Thyroid gland (tissue), 4 donors: ENCODE data around the gene GDPD1. TPM values are rescaled to one million over a fixed set of nuclear protein-coding genes. Genes with fewer than 3 reads are reported as not detected.
A peak's percentile ranks its signal among the peaks of the same experiment; 100 is the strongest.

ENCODE experiments used
- DNase-seq, 2 donors: peaks; one replicate each; pipeline ENCODE4 v3.0.0-alpha.2; 2019
- H3K27ac ChIP-seq, 3 donors: fragments of 200-600 bp; sonication (generic); 1 replicate in 2 of 3; 2 replicates in 1 of 3; pipeline ENCODE4 v1.5.1; 2016 to 2019; ENCODE audit warnings: mild to moderate bottlenecking in 1 of 3, moderate library complexity in 1 of 3
- H3K27me3 ChIP-seq: fragments of 200-600 bp; sonication (generic); one replicate; pipeline ENCODE4 v1.5.1; 2019
- H3K36me3 ChIP-seq, 2 donors: fragments of 200-600 bp; sonication (generic); one replicate each; pipeline ENCODE4 v1.5.1; 2016 to 2019
- H3K4me1 ChIP-seq, 2 donors: fragments of 200-600 bp; sonication (generic); one replicate each; pipeline ENCODE4 v1.5.1; 2017 to 2019
- H3K4me3 ChIP-seq, 3 donors: fragments of 200-600 bp; sonication (generic); replicated peaks in 1 of 3; 1 replicate in 2 of 3; 2 replicates in 1 of 3; pipeline ENCODE4 v1.5.1; 2016; ENCODE audit warnings: mild to moderate bottlenecking in 1 of 3
- H3K9me3 ChIP-seq: fragments of 200-600 bp; sonication (generic); one replicate; pipeline ENCODE4 v1.5.1; 2017
- POLR2A ChIP-seq, 2 donors: fragments of 450-650 bp; IDR thresholded peaks; one replicate each; pipeline ENCODE4 v1.6.1; 2017; ENCODE audit warnings: antibody characterized with exemption in 2 of 2, mild to moderate bottlenecking in 2 of 2, moderate library complexity in 1 of 2
- WGBS, 2 donors: methylation state at CpG; one replicate each; pipeline ENCODE4 v1.1.5; 2017; 5-methylcytosine and 5-hydroxymethylcytosine counted together
- intact Hi-C: fragments of 100-400 bp; cut with DNase I; formaldehyde crosslinking; loops from one replicate; pipeline ENCODE4 v1.15.1; 2023
- total RNA-seq, 4 donors: library from RNA; depleted of rRNA; stranded (reverse); fragments of >200 nt; gene quantifications; one replicate each; pipeline ENCODE4 v1.2.3, GENCODE V29; 2016
- TF ChIP-seq, protein P1 (sequence below), 6 experiments: fragments of 200-600 bp in 3 of 6; fragments of 450-650 bp in 3 of 6; sonication (generic) in 3 of 6; IDR thresholded peaks; one replicate each; pipeline ENCODE4 v1.5.1; 2016 to 2019; ENCODE audit warnings: antibody characterized with exemption in 6 of 6, mild to moderate bottlenecking in 2 of 6, inconsistent platforms in 1 of 6, moderate library complexity in 1 of 6

GDPD1 gene
- total RNA-seq: 1 to 10 TPM; 1.0 to 3.7 (median 3.5) TPM

DNA sequence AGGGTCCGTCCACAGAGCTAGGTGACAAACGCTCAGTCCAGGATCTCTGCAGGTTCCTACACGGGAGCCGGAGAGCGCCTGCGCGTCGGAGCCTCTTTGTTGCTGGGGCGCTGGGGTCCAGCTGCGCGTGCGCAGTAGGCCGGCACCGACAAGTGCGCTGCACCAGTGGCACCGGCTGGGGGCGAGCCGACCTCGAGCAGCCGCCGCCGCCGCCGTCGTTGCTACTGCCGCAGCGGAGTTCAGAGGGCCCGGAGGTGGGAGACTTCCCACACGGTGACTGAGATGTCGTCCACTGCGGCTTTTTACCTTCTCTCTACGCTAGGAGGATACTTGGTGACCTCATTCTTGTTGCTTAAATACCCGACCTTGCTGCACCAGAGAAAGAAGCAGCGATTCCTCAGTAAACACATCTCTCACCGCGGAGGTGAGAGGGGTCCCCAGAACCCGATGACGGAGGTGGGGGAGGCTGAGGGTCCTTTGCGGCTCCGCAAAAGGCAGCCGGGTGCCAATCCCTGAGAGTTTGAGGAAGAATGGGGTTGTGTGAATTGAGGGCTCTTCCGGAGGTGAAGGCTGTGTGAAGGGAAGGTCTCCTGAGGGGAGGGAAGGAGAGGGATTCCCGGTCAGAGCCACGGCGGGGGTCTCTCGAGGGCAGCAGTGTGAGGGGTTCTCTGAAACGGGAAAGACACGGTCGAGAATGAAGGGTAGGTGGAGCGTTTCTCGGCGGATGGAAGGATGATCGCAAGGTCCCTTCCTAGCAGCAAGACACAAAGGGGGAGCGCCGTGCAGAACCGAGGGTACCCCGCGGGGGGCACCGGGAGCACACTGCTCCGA is at the start of gene GDPD1:
GDPD1 (plus strand) TSS at position 184 of the 831 bp plus-strand sequence; CDS start at position 283, 99 bp downstream.
- intact Hi-C loops: loop anchor here (10.0 kb wide), 1 partner anchor 84 kb away; no protein-coding TSS in a partner anchor

DNA sequence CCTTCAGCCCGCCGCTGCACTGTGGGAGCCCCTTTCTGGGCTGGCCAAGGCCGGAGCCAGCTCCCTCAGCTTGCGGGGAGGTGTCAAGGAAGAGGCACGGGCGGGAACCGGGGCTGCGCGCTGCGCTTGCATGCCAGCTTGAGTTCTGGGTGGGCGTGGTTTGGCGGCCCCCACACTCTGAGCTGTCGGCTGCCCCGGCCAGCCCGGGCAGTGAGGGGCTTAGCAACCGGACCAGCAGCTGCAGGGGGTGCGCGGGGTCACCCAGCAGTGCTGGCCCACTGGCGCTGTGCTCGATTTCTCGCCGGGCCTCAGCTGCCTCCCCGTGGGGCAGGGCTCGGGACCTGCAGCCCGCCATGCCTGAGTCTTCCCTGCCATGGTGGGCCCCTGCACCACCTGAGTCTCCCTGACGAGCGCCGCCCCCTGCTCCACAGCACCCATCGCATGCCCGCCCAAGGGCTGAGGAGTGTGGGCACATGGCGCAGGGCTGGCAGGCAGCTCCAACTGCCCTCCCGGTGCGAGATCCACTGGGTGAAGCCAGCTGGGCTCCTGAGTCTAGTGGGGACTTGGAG is 47.8 kb upstream of the GDPD1 start:
- H3K4me3 ChIP-seq: no peak overlapping the region
- H3K27me3 ChIP-seq: no peaks in the 10 kb centered on the region
- no peak for DNase-seq
- no peak overlapping the region for H3K27ac ChIP-seq
- no peaks in the 10 kb centered on the region for H3K9me3 ChIP-seq
- intact Hi-C loops: no loop called here
- 98 to 100% methylated on average over 18 to 19 of the region's 33 CpGs for WGBS, 2 donors
- no peak for TF ChIP-seq POLR2A (IDR thresholded peaks at IDR 0.05)
- TF ChIP-seq, protein P1, sequence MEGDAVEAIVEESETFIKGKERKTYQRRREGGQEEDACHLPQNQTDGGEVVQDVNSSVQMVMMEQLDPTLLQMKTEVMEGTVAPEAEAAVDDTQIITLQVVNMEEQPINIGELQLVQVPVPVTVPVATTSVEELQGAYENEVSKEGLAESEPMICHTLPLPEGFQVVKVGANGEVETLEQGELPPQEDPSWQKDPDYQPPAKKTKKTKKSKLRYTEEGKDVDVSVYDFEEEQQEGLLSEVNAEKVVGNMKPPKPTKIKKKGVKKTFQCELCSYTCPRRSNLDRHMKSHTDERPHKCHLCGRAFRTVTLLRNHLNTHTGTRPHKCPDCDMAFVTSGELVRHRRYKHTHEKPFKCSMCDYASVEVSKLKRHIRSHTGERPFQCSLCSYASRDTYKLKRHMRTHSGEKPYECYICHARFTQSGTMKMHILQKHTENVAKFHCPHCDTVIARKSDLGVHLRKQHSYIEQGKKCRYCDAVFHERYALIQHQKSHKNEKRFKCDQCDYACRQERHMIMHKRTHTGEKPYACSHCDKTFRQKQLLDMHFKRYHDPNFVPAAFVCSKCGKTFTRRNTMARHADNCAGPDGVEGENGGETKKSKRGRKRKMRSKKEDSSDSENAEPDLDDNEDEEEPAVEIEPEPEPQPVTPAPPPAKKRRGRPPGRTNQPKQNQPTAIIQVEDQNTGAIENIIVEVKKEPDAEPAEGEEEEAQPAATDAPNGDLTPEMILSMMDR (IDR thresholded peaks at IDR 0.05): no peak
- no peaks in the 10 kb centered on the region for H3K4me1 ChIP-seq
- H3K36me3 ChIP-seq: no peaks in the 10 kb centered on the region

More for the DNA sequence above, at the start of gene GDPD1:
- TF ChIP-seq POLR2A (IDR thresholded peaks at IDR 0.05): peak in 1 of 2 donors; percentile 69
- TF ChIP-seq, protein P1 (IDR thresholded peaks at IDR 0.05): peak; percentile 35 to 89 (median 72)
- H3K9me3 ChIP-seq: no peaks in the 10 kb centered on the region
- H3K4me3 ChIP-seq: peak within 1 kb of the TSS; percentile 27 to 97 (median 73)
- no peaks in the 10 kb centered on the region for H3K4me1 ChIP-seq
- H3K27me3 ChIP-seq: no peaks in the 10 kb centered on the region
- H3K36me3 ChIP-seq: no peaks in the 10 kb centered on the region
- DNase-seq: peak; percentile 97 to 98
- peak within 1 kb of the TSS; percentile 64 to 88 (median 84) for H3K27ac ChIP-seq
- 0 to 1% methylated on average over 38 to 54 of the region's 60 CpGs for WGBS, 2 donors

DNA sequence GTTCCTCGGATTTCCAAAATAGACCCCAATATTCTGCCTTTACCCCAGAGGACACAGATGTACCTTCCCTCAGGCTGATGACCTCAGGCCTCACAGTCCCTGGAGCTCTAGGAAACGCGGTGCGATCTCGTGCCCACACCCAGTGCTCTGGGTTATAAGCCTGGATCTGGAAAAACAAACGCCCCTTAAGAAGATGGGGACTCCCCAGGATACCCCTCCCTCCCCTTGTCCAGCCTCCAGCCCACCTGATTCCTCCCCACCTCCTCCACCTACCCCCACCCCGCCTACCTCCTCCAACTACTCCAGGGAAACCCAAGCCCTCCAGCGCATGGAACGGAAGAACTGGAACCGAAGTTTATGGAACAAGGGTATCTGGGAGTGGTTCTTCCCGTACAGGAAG is 45.6 kb upstream of the GDPD1 start:
- intact Hi-C loops: no loop called here
- no peaks in the 10 kb centered on the region for H3K4me1 ChIP-seq
- DNase-seq: no peak
- TF ChIP-seq, protein P1 (IDR thresholded peaks at IDR 0.05): no peak
- TF ChIP-seq POLR2A (IDR thresholded peaks at IDR 0.05): no peak
- H3K27ac ChIP-seq: no peak overlapping the region
- H3K36me3 ChIP-seq: no peaks in the 10 kb centered on the region
- no peaks in the 10 kb centered on the region for H3K9me3 ChIP-seq
- WGBS, 2 donors: 98% methylated on average over 10 to 11 of the region's 11 CpGs
- H3K27me3 ChIP-seq: no peaks in the 10 kb centered on the region
- no peak overlapping the region for H3K4me3 ChIP-seq

DNA sequence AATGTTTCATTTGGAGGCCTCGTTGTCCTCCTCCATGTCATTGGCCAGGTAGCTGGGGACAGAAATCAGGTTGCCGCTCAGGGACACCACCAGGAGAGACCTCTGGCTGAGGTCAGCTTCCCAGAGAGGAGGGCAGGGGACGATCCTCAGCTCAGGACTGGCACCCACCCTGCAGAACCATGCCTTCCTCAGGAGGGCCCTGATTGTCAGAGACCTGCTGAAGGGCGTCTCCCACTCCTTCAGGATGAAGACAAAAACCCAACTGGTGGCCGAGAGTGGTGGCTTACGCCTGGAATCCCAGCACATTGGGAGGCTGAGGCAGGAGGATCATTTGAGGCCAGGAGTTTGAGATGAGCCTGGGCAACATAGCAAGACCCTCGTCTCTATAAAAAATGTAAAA is 45.2 kb upstream of the GDPD1 start:
- 92 to 95% methylated on average over 5 to 7 of the region's 7 CpGs for WGBS, 2 donors
- no peaks in the 10 kb centered on the region for H3K27me3 ChIP-seq
- H3K27ac ChIP-seq: no peak overlapping the region
- TF ChIP-seq, protein P1 (IDR thresholded peaks at IDR 0.05): no peak
- no peak for TF ChIP-seq POLR2A (IDR thresholded peaks at IDR 0.05)
- no peaks in the 10 kb centered on the region for H3K4me1 ChIP-seq
- DNase-seq: no peak
- no peaks in the 10 kb centered on the region for H3K9me3 ChIP-seq
- intact Hi-C loops: no loop called here
- H3K36me3 ChIP-seq: no peaks in the 10 kb centered on the region
- H3K4me3 ChIP-seq: no peak overlapping the region
